OCI-LY3 (cell line): ENCODE data around the gene ZNF414.

Experiments
- H2AFZ ChIP-seq: fragments of 200-600, 300-600 bp; shearing (Covaris generic); 2 replicates; pipeline ENCODE4 v1.6.0; 2014; ENCODE audit warnings: antibody characterized with exemption, low read depth, low read length
- H3K27ac ChIP-seq: fragments of 200-600, 300-600 bp; sonication (generic); 2 replicates; pipeline ENCODE4 v1.5.1; 2014; ENCODE audit warnings: mild to moderate bottlenecking, low read length, moderate library complexity, mixed read lengths
- H3K27me3 ChIP-seq: fragments of 200-600, 300-600 bp; sonication (generic); 2 replicates; pipeline ENCODE4 v1.6.1; 2014; ENCODE audit warnings: low read depth, low read length, mixed read lengths
- H3K36me3 ChIP-seq: fragments of 200-600, 300-600 bp; sonication (generic); replicated peaks from 2 replicates; pipeline ENCODE3; 2014; ENCODE audit warnings: low read depth, low read length, mixed read lengths
- H3K4me1 ChIP-seq: fragments of 300-600, 200-600 bp; sonication (generic); 2 replicates; pipeline ENCODE4 v1.6.1; 2014; ENCODE audit warnings: low read length, mixed read lengths
- H3K4me2 ChIP-seq: fragments of 200-600, 300-600 bp; sonication (generic); 2 replicates; pipeline ENCODE4 v1.6.1; 2014; ENCODE audit warnings: low read length, mixed read lengths
- H3K4me3 ChIP-seq: fragments of 300-600, 200-600 bp; sonication (generic); 2 replicates; pipeline ENCODE4 v1.5.1; 2014; ENCODE audit warnings: antibody characterized with exemption, mild to moderate bottlenecking, low read length, moderate library complexity
- H3K79me2 ChIP-seq: fragments of 300-600, 200-600 bp; shearing (Covaris generic); 2 replicates; pipeline ENCODE4 v1.6.1; 2014; ENCODE audit warnings: mild to moderate bottlenecking, low read length, mixed read lengths
- H3K9ac ChIP-seq: fragments of 300-600, 200-600 bp; shearing (Covaris generic); 2 replicates; pipeline ENCODE4 v1.6.0; 2014; ENCODE audit warnings: mild to moderate bottlenecking, low read length, moderate library complexity
- H3K9me3 ChIP-seq: fragments of 200-600, 300-600 bp; shearing (Covaris generic); 2 replicates; pipeline ENCODE4 v1.6.1; 2014; ENCODE audit warnings: low read length, mixed read lengths; ENCODE audit not compliant: insufficient read depth
- H4K20me1 ChIP-seq: fragments of 200-600, 300-600 bp; sonication (generic); 2 replicates; pipeline ENCODE4 v1.6.1; 2016; ENCODE audit warnings: low read length, mixed read lengths; ENCODE audit not compliant: insufficient read depth
- CTCF ChIP-seq: fragments of 200-600, 300-600 bp; sonication (generic); IDR thresholded peaks from 2 replicates; pipeline ENCODE4 v1.5.1; 2014; ENCODE audit warnings: antibody characterized with exemption, low read length, low read depth
- EZH2phosphoT487 ChIP-seq: fragments of 200-600 bp; shearing (Covaris generic); IDR thresholded peaks from 2 replicates; pipeline ENCODE4 v1.6.1; 2018; ENCODE audit warnings: antibody characterized with exemption, mixed run types, low read depth

The ZNF414 gene

GRCh38 chr19:8487137-8487851 is 26.7 kb downstream of the ZNF414 start:
- H3K27me3 ChIP-seq: no peaks in the 10 kb centered on the region
- H3K9me3 ChIP-seq: no peaks in the 10 kb centered on the region
- H3K4me1 ChIP-seq: peaks cover 45% of the 10 kb centered on the region
- H3K27ac ChIP-seq: peak overlapping the region; percentile 95
- H3K79me2 ChIP-seq: peaks cover 60% of the 10 kb centered on the region
- H3K4me2 ChIP-seq: peak overlapping the region; percentile 77
- peaks cover 73% of the 10 kb centered on the region for H3K36me3 ChIP-seq
- peak; percentile 29 for TF ChIP-seq CTCF
- no peak for TF ChIP-seq EZH2phosphoT487
- H3K4me3 ChIP-seq: peak overlapping the region; percentile 29
- peaks cover 9% of the 10 kb centered on the region; the same call in 1 of the 2 replicates for H4K20me1 ChIP-seq
- H2AFZ ChIP-seq: no peak overlapping the region
- H3K9ac ChIP-seq: peak overlapping the region; percentile 72

GRCh38 chr19:8486661-8487136 is 27.3 kb downstream of the ZNF414 start:
- peaks cover 66% of the 10 kb centered on the region for H3K79me2 ChIP-seq
- no peaks in the 10 kb centered on the region for H3K9me3 ChIP-seq
- peak overlapping the region; percentile 77 for H3K4me2 ChIP-seq
- TF ChIP-seq EZH2phosphoT487 (no peak), CTCF (no peak)
- H4K20me1 ChIP-seq: peaks cover 13% of the 10 kb centered on the region; the same call in 1 of the 2 replicates
- H3K4me1 ChIP-seq: peaks cover 45% of the 10 kb centered on the region
- H3K4me3 ChIP-seq: peak overlapping the region; percentile 29
- no peaks in the 10 kb centered on the region for H3K27me3 ChIP-seq
- H3K27ac ChIP-seq: peak overlapping the region; percentile 95
- no peak overlapping the region for H2AFZ ChIP-seq
- peak overlapping the region; percentile 72 for H3K9ac ChIP-seq
- H3K36me3 ChIP-seq: peaks cover 75% of the 10 kb centered on the region

GRCh38 chr19:8485561-8486371 is 28.2 kb downstream of the ZNF414 start:
- Histone ChIP-seq H3K4me1 (peaks cover 45% of the 10 kb centered on the region), H3K79me2 (peaks cover 75% of the 10 kb centered on the region), H3K4me2 (peak overlapping the region; percentile 77), H3K27me3 (no peaks in the 10 kb centered on the region), H4K20me1 (peaks cover 22% of the 10 kb centered on the region), H3K36me3 (peaks cover 83% of the 10 kb centered on the region), H3K4me3 (peak overlapping the region; percentile 29; the same call in 1 of the 2 replicates), H3K27ac (peak overlapping the region; percentile 95), H2AFZ (no peak overlapping the region), H3K9ac (peak overlapping the region; percentile 72; the same call in 1 of the 2 replicates), H3K9me3 (no peaks in the 10 kb centered on the region)
- no peak for TF ChIP-seq EZH2phosphoT487
- TF ChIP-seq CTCF: no peak

- no peak for TF ChIP-seq CTCF
- TF ChIP-seq EZH2phosphoT487: no peak
- H3K36me3 ChIP-seq: peaks cover 73% of the 10 kb centered on the region
- H3K4me3 ChIP-seq: no peak overlapping the region
- H4K20me1 ChIP-seq: peaks cover 29% of the 10 kb centered on the region
- H3K27ac ChIP-seq: peak overlapping the region; percentile 21; the same call in 1 of the 2 replicates
- H3K4me1 ChIP-seq: peaks cover 45% of the 10 kb centered on the region
- peaks cover 87% of the 10 kb centered on the region for H3K79me2 ChIP-seq
- H3K4me2 ChIP-seq: no peak overlapping the region
- H3K9me3 ChIP-seq: no peaks in the 10 kb centered on the region
- no peak overlapping the region for H3K9ac ChIP-seq
- no peak overlapping the region for H2AFZ ChIP-seq
- H3K27me3 ChIP-seq: no peaks in the 10 kb centered on the region
Observed at GRCh38 chr19:8484331-8484894, 29.6 kb downstream of the ZNF414 start.
